NAMALWA (cell line): Measurements from ENCODE around the gene PHF20.
A peak's percentile ranks its signal among the peaks of the same experiment; 100 is the strongest.
"Not testable (repeated sequence)": the region's sequence is repeated elsewhere in the genome, so short reads cannot be mapped to it uniquely, and the experiment has no call there.

Experiments
- DNase-seq: peaks from one replicate; pipeline ENCODE4 v3.0.0-alpha.2; 2015; ENCODE audit warnings: low spot score

PHF20 gene

DNA sequence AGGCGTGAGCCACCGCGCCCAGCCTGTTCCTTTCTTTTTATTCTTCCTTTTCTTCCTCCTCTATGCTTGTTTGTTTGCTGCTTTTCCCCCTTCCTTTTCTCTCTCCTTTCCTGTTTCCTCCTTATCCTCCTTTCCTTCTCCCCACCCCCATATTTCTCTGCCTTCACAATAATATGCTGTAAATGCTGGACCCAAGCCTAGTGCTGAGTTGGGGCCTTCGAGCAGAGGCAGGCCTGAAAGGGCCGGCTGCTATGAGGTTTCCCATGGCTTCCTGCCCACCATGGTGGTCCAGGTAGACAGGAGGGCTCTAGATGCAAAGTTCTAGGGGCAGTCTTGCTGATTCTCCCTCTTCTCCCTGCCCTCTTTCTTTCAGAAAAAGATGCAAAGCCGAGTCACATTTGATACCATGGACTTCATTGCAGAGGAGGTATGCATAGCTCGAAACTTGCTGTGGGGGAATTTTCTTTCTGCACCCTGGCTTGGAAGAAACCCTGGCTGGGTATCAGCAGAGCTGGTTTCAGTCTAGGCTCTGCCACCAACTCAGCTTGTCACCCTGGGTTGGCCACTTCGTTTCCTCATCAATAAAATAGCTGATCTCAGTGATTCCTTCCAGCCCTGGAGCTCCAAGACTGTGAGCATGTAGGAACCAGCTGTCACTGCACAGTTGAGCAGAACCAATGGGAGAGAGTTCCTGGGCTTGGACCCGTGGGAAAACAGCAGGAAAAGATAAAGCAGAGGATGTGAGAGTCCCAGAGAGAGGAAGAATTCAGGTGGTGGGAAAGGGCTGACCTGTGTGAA lies 204.0 kb downstream of the PHF20 start:
- no peak for DNase-seq

DNA sequence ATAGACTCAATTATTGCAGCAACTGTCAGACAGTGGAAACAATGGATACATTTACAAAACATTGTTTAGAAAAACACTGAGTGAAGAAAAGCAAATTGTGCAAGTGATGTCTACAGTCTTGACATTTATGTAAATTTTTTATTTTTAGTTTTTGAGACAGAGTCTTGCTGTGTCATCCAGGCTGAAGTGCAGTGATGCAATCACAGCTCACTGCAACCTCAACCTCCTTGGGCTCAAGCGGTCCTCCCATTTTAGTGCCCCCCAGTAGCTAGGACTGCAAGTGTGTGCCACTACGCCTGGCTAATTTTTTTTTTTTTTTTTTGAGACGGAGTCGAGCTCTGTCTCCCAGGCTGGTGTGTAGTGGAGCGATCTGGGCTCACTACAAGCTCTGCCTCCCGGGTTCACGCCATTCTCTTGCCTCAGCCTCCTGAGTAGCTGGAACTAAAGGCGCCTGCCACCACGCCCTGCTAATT lies 206.3 kb downstream of the PHF20 start:
- DNase-seq, result peak; percentile 71

DNA sequence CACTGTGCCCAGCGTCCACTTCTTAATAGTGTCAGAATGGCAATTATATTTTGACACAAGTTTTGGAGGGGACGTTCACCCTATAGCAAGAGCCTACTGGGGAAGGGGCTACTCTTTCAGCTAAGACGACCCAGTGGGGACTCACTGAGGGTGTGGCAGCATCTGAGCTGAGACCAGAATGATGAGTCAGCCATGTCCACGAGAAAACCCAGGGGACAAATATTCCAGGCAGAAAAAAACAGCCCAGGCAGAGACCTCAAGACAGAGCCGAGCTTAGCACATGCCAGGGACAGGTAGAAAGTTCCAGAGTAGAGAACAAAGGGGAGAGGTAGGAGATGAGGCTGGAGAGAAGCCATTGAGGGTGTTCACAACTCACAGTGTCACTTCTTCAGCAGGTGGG lies 207.7 kb downstream of the PHF20 start:
- DNase-seq, result no peak

DNA sequence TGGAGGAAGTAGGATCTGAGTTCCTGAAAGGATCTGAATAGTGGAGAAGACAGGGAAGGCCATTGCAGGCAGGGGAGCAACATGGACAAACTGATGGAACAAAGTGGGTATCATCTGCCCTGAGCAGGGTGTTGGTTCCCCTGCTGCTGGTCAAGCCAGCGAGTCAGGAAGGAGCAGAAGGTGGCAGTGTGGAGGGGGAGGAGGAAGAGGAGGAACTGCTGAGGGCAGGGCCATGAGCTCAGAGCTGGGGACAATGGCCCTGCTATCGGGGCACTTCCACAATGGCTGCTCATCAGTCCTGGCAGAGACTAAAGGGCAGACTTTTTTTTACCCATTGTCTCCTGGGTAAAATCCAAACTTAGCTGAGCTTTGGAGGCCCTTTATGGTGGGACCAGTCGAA lies 210.2 kb downstream of the PHF20 start:
- DNase-seq, result no peak

DNA sequence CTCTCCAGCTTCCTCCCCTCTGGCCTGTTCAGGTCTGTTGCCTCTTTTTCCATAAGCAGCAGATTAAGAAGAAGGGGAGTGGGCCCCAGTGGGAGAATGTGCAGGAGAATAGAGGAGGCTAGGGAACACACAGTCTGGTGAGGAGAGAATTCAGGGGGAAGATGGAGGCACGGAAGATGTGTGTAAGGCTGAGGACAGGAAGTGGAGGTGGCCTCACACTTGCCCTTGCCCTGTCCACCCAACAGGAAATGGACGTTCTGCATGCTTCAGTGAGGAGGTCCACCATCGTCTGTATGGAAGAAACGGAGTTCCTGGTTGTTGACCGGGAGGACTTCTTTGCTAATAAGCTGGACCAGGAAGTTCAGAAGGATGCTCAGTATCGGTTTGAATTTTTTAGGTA lies 212.6 kb downstream of the PHF20 start:
- no peak for DNase-seq

DNA sequence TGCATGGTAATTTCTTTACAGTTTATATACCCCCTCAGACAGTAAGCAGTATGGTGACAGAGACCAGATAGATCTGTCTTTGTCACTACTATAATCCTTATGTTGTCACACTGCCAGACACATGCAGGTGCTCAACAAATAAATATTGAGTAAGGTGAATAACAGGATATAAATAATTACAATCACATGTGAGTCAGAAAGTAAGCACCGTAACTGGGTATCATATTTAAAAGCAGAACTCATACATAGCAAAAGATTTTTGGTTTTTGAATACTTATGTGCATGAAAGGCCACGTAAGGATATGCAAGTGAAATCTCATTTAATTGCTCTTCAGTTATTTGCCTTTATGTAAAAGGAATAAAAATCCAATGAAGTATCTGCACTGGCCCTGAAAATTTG lies 214.0 kb downstream of the PHF20 start:
- DNase-seq, result no peak

DNA sequence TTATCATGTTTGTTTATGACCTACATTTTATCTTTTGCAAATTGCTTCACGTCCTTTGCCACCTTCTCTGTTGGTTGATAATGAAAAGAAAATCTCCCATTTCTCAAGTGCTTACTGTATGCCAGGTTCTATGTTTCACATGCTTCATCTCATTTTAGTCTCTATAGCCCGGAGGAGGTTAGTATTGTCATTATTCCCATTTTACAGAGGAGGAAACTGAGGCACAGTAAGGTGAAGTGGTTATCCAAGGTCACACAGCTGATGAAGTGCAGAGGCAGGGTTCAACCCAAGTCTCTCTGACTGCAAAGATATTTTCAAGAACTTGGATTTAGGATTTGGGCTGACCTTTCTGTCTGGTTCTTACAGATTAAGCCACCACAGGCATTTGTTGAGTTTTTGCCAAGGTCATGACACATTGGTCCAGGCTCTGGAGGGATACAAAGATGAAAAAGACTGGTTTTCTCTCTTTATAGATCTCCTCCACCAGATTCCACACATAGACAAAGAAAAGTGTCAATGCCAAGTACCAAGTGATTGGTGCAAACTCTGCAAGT lies 217.2 kb downstream of the PHF20 start:
- DNase-seq, result no peak

DNA sequence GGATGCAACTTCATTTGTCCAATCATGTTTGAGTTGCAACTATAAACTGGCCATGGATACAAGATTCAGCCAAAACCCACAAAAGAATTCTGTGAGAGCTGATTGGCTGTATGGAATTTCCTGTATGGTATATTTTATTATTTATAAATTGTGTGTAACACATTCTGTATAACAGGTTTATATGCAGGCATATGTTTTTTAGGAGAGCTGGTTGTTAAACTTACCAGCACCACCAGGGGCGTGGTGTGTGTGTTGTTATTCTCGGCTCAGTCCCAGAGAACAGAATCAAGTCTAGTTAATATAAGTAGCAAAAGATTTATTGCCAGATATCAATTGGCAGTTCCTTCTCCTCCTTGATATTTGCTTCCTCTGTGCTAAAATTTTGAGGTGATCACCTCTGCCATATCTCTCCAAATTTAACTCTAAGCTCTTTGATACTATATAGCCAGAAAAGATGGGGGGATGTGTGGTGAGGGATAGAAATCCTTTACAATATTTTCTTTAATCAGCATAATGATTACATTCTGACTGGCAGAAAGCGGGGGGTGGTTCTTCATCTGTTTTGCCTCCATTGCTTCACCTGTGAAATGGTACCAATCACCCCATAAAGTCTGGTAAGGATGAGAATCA lies 219.4 kb downstream of the PHF20 start:
- peak; percentile 75 for DNase-seq

DNA sequence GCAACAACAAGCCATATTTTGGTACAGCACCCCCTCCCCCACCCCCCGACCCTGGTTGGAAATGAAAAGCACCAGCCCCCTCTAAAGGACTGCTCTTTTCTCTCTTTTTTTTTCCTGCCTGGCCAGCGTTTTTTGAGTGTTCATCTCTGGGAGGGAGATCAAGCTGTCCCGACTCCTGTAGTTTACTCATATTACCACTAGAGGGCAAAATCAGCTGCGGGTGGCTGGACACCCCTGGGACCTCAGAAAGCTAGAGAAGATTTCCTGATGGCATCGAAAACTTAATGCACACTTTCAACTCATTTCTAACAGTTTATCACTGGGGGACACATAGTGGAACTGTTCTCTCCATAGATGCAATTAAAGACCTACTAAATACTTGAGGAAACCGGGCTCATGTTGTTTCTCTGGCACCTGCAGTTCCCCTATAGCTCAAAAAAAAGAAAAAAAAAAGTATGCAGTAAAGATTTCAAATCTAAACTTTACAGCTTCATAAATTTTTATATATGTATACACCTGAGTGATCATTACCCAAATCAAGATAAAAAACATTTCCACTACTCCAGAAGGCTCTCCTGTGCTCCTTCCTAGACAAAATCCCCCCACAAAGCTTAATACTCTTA lies 221.0 kb downstream of the PHF20 start:
- peak; percentile 92 for DNase-seq

DNA sequence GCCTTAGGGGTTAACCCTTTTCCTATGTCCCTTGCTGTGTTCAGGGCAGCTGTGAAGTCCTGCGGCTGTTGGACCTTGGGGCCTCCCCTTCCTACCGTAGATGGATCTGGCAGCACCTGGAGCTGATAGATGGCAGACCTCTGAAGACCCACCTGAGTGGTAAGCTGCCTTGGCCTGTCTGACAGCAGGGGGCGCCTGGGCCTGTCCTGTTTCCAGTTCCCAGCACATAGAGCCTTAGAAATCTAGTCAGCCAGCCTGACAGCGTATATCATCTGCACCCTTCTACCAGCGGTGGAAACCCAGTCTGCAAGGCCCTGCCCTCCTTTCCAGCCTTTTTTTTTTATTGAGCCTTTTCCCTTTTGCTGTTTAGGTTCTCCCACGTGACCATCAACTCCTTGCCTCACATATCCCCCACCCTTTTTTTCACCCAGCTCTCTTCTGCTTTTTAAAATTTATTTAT lies 223.2 kb downstream of the PHF20 start:
- DNase-seq, result peak; percentile 88

DNA sequence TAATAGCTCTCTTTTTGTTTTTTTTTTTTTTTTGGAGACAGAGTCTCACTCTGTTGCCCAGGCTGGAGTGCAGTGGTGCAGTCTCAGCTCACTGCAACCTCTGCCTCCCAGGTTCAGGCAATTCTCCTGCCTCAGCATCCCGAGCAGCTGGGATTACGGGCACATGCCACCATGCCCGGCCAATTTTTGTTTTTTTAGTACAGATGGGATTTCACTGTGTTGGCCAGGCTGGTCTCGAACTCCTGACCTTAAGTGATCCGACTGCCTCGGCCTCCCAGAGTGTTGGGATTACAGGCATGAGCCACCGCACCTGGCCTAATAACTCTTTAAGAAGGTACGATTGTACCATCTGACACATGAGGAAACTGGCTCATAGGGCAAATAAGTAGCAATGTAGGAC lies 224.7 kb downstream of the PHF20 start:
- not testable (repeated sequence) for DNase-seq
